GM12875 (cell line): ENCODE measurements around the gene STX10.

Experiments used
- H3K4me3 ChIP-seq: one replicate; pipeline ENCODE4 v1.5.1; 2011; ENCODE audit warnings: low read depth, low read length, control low read depth
- TF ChIP-seq, protein P1 (sequence below): IDR thresholded peaks from 2 replicates; pipeline ENCODE4 v1.5.1; 2011; ENCODE audit warnings: low read depth, mild to moderate bottlenecking, control low read depth, inconsistent platforms, low read length, moderate library complexity, borderline replicate concordance; ENCODE audit not compliant: insufficient read depth

The STX10 gene

DNA sequence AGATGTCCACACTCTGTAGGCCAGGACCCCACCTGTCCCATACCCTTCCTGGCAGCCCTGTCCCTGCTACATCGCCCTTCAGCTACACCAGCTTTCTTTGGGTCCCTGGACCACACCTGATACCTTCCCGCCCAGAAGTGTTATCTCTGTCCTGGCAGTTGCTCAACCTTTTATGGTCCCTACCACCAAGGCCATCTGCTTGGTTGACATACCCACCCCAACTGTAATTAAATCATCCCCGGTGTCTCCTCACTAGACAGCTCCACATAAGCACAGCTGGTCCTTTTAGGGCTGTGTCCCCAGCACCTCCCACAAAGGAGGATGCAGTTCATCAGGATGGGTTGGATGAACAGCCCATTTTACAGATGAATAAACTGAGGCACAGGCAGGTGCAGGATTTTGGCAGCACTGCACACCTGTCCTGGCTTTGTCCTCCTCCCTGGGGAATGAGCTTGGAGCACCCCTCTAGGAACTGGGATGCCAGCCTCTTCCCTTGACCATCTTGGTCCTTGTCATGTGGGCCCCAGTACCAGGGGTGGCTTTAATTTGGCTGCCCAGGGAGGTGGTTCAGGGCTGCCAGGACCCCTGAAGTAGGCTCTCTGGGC lies 19.2 kb downstream of the STX10 start:
- no peak overlapping the region for H3K4me3 ChIP-seq

DNA sequence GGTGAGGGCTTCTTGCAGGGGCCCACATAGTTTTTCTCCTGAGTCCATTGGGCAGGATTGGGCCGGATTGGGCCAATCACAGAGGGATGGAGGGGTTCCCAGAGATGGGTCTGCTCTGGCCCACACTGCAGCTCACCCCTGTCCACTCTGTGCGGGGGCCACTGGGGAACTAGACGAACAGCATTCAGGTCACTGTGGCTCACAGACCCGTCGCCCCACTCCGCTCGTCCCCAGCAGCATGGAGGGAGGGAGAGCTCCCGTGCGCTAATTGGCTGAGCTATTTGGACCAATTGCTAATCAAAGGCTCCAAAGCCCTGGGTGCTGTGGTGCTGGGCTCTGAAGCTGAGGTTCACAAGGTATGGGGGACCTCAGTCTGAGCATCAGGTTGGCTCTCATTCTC lies 20.8 kb downstream of the STX10 start:
- H3K4me3 ChIP-seq: no peak overlapping the region
- TF ChIP-seq, protein P1, sequence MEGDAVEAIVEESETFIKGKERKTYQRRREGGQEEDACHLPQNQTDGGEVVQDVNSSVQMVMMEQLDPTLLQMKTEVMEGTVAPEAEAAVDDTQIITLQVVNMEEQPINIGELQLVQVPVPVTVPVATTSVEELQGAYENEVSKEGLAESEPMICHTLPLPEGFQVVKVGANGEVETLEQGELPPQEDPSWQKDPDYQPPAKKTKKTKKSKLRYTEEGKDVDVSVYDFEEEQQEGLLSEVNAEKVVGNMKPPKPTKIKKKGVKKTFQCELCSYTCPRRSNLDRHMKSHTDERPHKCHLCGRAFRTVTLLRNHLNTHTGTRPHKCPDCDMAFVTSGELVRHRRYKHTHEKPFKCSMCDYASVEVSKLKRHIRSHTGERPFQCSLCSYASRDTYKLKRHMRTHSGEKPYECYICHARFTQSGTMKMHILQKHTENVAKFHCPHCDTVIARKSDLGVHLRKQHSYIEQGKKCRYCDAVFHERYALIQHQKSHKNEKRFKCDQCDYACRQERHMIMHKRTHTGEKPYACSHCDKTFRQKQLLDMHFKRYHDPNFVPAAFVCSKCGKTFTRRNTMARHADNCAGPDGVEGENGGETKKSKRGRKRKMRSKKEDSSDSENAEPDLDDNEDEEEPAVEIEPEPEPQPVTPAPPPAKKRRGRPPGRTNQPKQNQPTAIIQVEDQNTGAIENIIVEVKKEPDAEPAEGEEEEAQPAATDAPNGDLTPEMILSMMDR: no peak

More for the DNA sequence above, 19.2 kb downstream of the STX10 start:
- TF ChIP-seq, protein P1: no peak

DNA sequence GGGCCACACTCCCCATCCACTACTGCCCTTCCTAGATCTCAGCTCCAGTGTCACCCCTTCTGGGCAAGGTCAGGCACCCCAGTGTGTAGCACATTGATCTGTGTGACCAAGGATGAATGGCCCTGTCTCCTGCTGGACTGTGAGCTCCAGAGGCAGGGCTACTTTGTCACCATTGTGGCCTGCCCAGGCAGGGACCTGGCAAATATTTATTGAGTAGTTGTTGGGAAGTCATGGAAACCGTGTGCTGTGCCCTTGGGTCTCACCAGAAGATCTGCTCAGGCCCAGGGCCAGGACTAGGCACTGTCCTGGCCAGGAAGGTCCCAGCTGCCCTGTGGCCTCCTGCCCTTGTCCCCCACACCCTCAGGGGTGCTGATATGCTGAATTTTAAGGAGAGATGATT lies 21.6 kb downstream of the STX10 start:
- TF ChIP-seq, protein P1: no peak
- H3K4me3 ChIP-seq: no peak overlapping the region

DNA sequence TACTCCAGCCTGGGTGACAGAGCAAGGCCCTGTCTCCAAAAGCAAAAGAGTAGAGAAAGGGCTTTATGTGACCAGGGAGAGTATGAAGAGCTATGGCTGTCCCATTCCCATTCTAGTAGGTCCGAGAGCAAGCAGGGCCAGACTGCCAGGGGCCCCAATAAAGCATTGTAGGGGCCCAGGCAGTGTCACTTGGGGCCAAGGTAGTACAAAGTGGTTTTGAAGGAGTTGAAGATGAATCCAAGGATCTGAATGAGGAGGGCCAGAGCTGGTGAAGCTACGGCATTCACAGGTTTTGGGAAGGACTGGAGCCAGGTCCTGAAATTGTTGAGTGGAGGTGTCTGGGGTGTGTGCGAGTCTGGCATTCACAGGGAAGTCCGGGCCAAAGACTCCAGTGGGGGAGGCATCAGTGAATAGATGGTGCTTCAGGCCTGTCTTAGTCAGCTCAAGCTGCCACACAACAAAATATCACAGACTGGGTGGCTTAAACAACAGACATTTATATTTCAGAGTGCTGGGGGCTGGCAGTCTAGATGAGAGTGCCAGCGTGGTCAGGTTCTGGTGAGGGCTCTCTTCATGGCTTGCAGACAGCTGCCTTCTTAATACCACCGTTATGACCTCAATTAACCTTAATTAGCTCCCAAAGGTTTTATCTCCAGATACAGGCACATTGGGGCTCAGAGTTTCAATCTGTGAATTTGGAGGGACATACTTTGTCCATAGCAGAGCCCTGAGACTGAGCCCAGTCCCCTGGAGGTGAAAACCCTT lies 22.2 kb downstream of the STX10 start:
- H3K4me3 ChIP-seq: no peak overlapping the region
- TF ChIP-seq, protein P1: no peak

DNA sequence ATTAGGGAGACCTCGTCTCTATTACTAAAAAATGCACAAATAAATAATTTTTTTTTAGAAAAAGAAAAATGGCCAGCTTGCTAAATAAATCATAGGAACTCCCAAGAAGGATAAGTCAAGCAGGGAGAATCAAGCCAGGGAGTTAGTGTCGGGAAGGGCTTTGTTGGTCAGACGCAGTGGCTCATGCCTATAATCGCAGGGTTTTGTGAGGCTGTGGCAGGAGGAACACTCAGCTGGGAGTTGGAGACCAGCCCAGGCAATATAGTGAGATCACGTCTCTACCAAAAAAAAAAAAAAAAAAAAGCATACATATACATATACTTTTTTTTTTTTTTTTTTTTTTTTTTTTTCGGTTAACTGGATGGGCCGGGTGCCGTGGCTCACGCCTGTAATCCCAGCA lies 23.1 kb downstream of the STX10 start:
- TF ChIP-seq, protein P1: no peak

DNA sequence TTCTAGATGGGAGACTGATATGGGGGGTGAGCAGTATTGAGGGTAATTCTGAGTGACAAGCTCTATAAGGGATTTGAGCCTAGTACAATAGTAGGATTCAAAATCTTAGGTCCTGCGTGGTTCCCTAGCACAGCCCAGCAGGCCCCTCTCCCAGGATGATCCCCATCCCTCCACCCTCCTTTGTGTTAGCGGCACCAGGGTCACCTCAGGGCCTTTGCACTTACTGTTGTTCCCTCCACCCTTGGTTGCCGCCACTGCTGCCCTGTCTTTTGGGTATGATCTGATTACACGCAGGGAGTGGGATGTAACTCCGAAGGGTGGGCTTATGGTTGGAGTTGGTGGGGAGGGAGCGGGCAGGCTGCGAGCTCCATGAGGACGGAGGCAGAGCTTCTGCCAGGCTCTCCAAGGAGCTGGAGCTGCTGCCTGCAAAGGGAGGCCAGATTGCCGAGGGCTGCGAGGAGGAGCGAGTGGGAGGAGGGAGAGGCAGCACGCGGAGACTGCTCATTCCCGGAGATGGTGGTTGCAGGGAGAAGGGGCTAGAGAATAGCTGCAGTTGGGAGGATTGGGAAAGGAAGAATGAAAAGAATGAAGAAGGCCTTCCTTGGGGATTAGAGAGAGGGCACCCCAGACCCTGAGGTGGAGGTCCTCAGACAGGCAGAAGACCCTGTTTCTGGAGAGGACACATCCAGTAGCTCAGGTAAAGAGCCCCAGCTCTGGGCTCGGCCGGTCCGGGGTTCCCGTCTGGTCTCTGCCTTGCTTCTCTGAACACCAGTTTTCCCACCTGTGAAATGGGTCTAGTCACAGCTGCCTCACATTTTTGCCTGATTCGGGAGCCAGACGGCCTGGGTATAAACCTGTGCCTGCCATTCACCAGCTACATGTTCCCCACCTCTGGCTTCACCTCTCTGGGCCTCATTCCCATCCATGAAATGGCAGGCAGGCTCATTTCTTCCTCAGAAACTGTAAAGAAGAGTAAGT lies 26.9 kb downstream of the STX10 start:
- H3K4me3 ChIP-seq: no peak overlapping the region
- TF ChIP-seq, protein P1: no peak

More for the DNA sequence above, 23.1 kb downstream of the STX10 start:
- no peak overlapping the region for H3K4me3 ChIP-seq
